Naive thymus-derived CD8-positive, alpha-beta T cell (primary cell): Measurements from ENCODE around the gene NDUFA5. TPM values are rescaled to one million over a fixed set of nuclear protein-coding genes. Genes with fewer than 3 reads are reported as not detected.
"Not testable (repeated sequence)": the region's sequence is repeated elsewhere in the genome, so short reads cannot be mapped to it uniquely, and the experiment has no call there.

Experiments used
- ATAC-seq, 2 donors: fragments of 150-1000 bp; cut with Tn5 transposase in 1 of 2; sonication (Bioruptor Pico), chemical (Tn5 transposase) in 1 of 2; 1 replicate in 1 of 2; 2 replicates in 1 of 2; pipeline ENCODE4 v1.10.0; 2021; ENCODE audit warnings: mild to moderate bottlenecking in 2 of 2, moderate library complexity in 2 of 2
- POLR2A ChIA-PET: fragments of 350-600 bp; sonication (Branson Sonifier 250); formaldehyde crosslinking; loops from one replicate; lab custom pipeline; 2021; ENCODE audit warnings: antibody characterized with exemption; lab: Charles Lee
- DNase-seq, 10 donors: peaks; one replicate each; pipeline versions ENCODE4 v3.0.0 to v3.0.0-alpha.2; 2020 to 2022
- H3K27ac Mint-ChIP-seq, 10 donors: one replicate each; pipeline ENCODE4 v1.8.0; 2020 to 2022; ENCODE audit warnings: mild to moderate bottlenecking in 10 of 10, mixed read lengths in 10 of 10, moderate library complexity in 4 of 10, inconsistent platforms in 1 of 10
- H3K27me3 Mint-ChIP-seq, 5 donors: one replicate each; pipeline ENCODE4 v1.8.0; 2021 to 2022; ENCODE audit warnings: mixed read lengths in 5 of 5
- H3K36me3 Mint-ChIP-seq, 3 donors: one replicate each; pipeline ENCODE4 v1.8.0; 2020 to 2022; ENCODE audit warnings: mixed read lengths in 3 of 3, mild to moderate bottlenecking in 2 of 3, inconsistent platforms in 1 of 3
- H3K4me1 Mint-ChIP-seq, 4 donors: one replicate each; pipeline ENCODE4 v1.8.0; 2021 to 2022; ENCODE audit warnings: mixed read lengths in 4 of 4
- H3K4me3 Mint-ChIP-seq, 10 donors: one replicate each; pipeline ENCODE4 v1.8.0; 2020 to 2022; ENCODE audit warnings: mild to moderate bottlenecking in 10 of 10, mixed read lengths in 10 of 10, moderate library complexity in 6 of 10, inconsistent platforms in 1 of 10
- H3K9me3 Mint-ChIP-seq, 9 donors: one replicate each; pipeline ENCODE4 v1.8.0; 2020 to 2022; ENCODE audit warnings: mixed read lengths in 9 of 9, mild to moderate bottlenecking in 3 of 9, inconsistent platforms in 1 of 9, moderate library complexity in 1 of 9
- polyA plus RNA-seq, 3 donors: library from polyadenylated mRNA; unstranded; fragments of 300-500 nt; fragmentation: Illumina TruSeq; gene quantifications; one replicate each; pipeline ENCODE4 v1.2.3, GENCODE V29; 2021
- total RNA-seq, 8 experiments: library from RNA in 2 of 8; stranded (reverse) in 2 of 8; gene quantifications; one replicate each; pipeline ENCODE4 v1.2.3 and lab custom pipeline; 2021 to 2026

Gene NDUFA5
- total and polyA plus RNA-seq, 5 experiments from 2014 or later = 65.0 to 92.8 (median 72.6) TPM

DNA sequence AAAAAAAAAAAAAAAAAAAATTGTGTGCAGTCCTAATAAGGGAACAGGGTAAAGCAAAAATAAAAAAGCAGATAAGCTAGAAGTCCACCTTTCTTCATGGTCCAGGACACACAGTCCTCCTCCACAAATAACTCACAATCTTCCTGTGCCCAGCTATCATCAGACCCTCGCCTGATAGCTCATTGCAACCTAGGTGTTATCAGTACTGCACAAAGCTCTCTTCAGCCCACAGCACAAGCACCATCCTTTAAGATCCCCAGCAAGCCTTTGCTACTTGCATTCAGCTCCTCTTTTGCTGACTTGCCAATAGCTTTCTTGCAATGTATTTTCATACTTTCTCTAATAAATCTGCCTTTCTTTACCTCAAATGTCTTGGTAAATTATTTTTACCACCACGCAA is 5.0 kb downstream of the NDUFA5 start:
- DNase-seq (no peak), ATAC-seq (no peak)
- peak overlapping the region in 1 of 10 donors; percentile 43 for H3K4me3 Mint-ChIP-seq
- no peaks in the 10 kb centered on the region for H3K27me3 Mint-ChIP-seq
- H3K4me1 Mint-ChIP-seq = peaks cover 19 to 43% (median 32%) of the 10 kb centered on the region in 4 donors
- peaks cover 5 to 58% (median 18%) of the 10 kb centered on the region in 3 donors for H3K36me3 Mint-ChIP-seq
- H3K9me3 Mint-ChIP-seq = no peaks in the 10 kb centered on the region
- POLR2A ChIA-PET = no interaction called here
- H3K27ac Mint-ChIP-seq = no peak overlapping the region

DNA sequence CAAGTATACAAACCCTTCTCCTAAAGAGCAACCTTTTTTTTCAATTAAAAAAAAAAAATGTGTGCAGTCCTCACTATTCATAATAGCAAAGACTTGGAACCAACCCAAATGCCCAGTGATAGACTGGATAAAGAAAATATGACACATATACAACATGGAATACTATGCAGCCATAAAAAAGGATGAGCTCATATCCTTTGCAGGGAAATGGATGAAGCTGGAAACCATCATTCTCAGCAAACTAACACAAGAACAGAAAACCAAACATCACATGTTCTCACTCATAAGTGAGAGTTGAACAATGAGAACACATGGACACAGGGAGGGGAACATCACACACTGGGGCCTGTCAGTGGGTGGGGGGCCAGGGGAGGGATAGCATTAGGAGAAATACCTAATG is 5.5 kb downstream of the NDUFA5 start:
- ATAC-seq, POLR2A ChIA-PET, H3K27me3 Mint-ChIP-seq, DNase-seq, H3K4me3 Mint-ChIP-seq, H3K27ac Mint-ChIP-seq, H3K9me3 Mint-ChIP-seq: not testable (repeated sequence)
- peaks cover 5 to 63% (median 18%) of the 10 kb centered on the region in 3 donors for H3K36me3 Mint-ChIP-seq
- peaks cover 22 to 49% (median 37%) of the 10 kb centered on the region in 4 donors for H3K4me1 Mint-ChIP-seq

DNA sequence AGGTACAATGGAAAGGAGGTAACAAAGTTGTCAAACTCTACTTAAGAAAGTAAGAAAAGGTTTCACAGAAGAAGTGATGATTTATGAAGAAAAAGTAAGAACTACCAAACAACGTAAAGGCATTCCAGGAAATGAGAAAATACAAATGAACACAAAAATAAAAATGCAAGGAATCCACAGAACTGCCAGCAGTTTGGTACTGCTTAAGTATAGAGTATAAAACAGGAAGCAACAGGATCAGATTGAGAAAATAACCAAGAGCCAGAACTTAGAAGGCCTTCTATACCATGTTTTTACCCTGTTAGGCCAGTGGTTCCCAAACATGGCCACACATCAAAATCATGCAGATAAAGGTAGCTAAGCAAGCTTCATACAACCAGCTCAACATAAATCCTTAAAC is 9.2 kb downstream of the NDUFA5 start:
- Mint-ChIP-seq H3K4me1 (peaks cover 20 to 51% (median 42%) of the 10 kb centered on the region in 4 donors), H3K36me3 (peaks cover 5 to 71% (median 21%) of the 10 kb centered on the region in 3 donors), H3K9me3 (no peaks in the 10 kb centered on the region), H3K27ac (peak overlapping the region in 2 of 10 donors; percentile 26 to 45), H3K27me3 (no peaks in the 10 kb centered on the region), H3K4me3 (no peak overlapping the region)
- DNase-seq (no peak), ATAC-seq (no peak)
- POLR2A ChIA-PET = interaction anchor here (1.1 kb wide), 1 partner anchor 9 kb away, joined by 4 read pairs; no protein-coding TSS in a partner anchor

DNA sequence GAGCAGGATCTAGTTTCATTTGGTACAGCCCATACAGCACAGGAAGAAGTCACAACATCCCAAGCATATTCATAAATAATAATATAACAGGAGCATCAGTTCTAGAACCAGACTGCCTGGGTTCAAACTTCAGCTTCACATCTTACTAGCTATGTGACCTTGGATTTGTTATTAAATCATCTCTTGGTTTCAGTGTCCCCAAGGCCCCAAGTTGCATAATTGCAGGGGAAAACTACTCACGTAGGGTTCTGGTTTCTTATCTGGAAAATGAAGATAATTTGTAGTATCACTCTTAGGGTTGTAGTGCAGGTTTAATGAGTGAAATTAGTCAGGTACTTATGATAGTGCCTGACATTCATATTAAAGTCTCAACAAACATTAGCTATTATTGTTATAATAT is 17.7 kb downstream of the NDUFA5 start:
- no peak overlapping the region for H3K4me3 Mint-ChIP-seq
- DNase-seq (no peak), ATAC-seq (no peak)
- peaks cover 0 to 9% (median 7%) of the 10 kb centered on the region in 4 donors for H3K4me1 Mint-ChIP-seq
- H3K27ac Mint-ChIP-seq = peak overlapping the region in 1 of 10 donors; percentile 51
- no peaks in the 10 kb centered on the region for H3K9me3 Mint-ChIP-seq
- H3K36me3 Mint-ChIP-seq = peaks cover 0 to 24% (median 0%) of the 10 kb centered on the region in 3 donors
- POLR2A ChIA-PET = no interaction called here
- no peaks in the 10 kb centered on the region for H3K27me3 Mint-ChIP-seq

DNA sequence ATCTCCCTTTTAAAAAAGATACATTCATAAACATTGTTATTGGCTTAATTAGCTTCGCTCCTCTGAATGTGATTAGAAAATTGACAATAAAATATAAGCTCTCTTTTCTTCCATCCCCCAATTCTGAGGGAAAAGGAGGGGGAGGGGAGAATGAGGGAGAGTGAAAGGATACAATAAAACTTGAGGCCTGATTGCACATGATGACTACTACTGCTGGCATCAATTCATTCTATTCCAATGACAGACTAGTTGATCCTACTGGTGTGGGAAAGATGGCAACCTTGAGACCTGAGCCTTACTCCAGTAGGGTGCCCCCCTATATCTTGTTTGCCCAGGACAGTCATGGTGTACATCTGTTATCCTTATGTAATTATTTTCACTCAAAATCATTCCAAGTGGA is 18.7 kb downstream of the NDUFA5 start:
- H3K27me3 Mint-ChIP-seq = no peaks in the 10 kb centered on the region
- peaks cover 0 to 20% (median 0%) of the 10 kb centered on the region in 3 donors for H3K36me3 Mint-ChIP-seq
- no peak overlapping the region for H3K27ac Mint-ChIP-seq
- no peak for ATAC-seq
- DNase-seq = no peak
- H3K4me1 Mint-ChIP-seq = peaks cover 2 to 19% (median 13%) of the 10 kb centered on the region in 4 donors
- no peaks in the 10 kb centered on the region for H3K9me3 Mint-ChIP-seq
- POLR2A ChIA-PET = no interaction called here
- H3K4me3 Mint-ChIP-seq = no peak overlapping the region

DNA sequence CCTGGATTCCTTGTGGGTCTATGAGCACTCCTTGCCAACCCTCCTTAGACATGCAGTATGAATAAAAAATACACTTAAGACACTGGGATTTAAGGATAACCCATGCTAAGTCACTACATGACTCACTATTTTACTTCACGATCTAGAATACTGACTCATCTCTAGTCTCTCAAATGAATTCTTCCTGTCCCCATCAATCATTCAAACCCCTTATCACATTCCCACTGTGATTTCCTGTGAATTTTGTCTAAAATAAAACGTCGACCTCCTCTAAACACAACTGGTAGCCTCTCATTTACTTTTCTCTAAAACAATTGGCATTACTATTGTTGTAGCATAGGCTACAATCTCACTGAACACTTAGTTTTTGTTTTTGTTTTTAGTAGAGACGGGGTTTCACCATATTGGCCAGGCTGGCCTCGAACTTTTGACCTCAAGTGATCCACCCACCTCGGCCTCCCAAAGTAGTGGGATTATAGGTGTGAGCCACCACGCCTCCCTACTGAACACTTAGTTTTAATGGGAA is 19.4 kb downstream of the NDUFA5 start:
- Mint-ChIP-seq H3K4me1 (peaks cover 6 to 25% (median 19%) of the 10 kb centered on the region in 4 donors), H3K4me3 (no peak overlapping the region), H3K9me3 (no peaks in the 10 kb centered on the region), H3K36me3 (peaks cover 0 to 18% (median 0%) of the 10 kb centered on the region in 3 donors), H3K27ac (no peak overlapping the region), H3K27me3 (peaks cover 0 to 3% (median 0%) of the 10 kb centered on the region in 5 donors)
- POLR2A ChIA-PET = no interaction called here
- ATAC-seq (no peak), DNase-seq (no peak)

DNA sequence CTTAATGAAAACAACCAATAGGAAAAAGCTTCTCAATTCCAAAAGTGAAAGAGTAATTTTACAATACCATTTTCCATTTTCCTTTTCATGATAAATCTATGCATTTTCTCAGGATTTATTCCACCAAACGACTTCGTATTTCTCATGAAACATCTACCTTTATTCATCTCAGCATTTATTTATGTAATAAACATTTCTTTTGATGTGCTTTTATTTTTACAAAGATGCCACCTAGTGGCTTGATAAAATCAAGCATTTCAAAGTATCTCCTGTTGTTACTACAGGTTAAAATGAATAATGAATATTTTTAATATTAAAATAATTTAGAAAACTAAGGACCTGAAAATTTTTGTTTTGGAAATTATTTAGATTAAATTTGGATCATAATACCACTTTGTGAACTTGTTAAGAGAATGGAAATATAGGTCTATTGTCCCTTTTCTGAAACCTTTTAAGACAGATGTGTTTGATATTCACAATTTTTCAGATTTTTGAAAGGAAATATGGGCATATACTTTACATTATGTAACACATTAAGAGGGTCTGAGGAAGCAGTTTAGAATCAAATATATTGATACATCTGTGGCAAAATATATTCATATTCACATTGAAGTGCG is 20.5 kb downstream of the NDUFA5 start:
- H3K9me3 Mint-ChIP-seq = no peaks in the 10 kb centered on the region
- peaks cover 3 to 8% (median 4%) of the 10 kb centered on the region in 5 donors for H3K27me3 Mint-ChIP-seq
- no peak overlapping the region for H3K27ac Mint-ChIP-seq
- POLR2A ChIA-PET = no interaction called here
- H3K4me3 Mint-ChIP-seq = peak overlapping the region in 3 of 10 donors; percentile 17 to 38 (median 31)
- peaks cover 0 to 15% (median 0%) of the 10 kb centered on the region in 3 donors for H3K36me3 Mint-ChIP-seq
- DNase-seq (peak in 3 of 10 donors; percentile 36 to 45 (median 40)), ATAC-seq (no peak)
- peaks cover 10 to 34% (median 24%) of the 10 kb centered on the region in 4 donors for H3K4me1 Mint-ChIP-seq

DNA sequence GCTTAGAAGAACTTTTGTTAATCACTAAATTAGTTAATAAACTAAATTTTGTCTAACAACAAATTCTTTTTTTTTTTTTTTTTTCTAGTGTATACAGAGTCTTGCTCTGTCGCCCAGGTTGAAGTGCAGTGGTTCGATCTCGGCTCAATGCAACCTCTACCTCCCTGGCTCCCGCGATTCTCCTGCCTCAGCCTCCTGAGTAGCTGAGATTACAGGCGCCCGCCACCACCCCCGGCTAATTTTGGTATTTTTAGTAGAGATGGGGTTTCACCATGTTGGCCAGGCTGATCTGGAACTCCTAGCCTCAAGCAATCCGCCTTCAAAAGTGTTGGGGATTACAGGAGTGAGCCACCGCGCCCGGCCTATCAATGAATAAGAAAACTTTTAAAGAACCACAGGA is 22.1 kb downstream of the NDUFA5 start:
- no peak for DNase-seq
- peaks cover 0 to 5% (median 0%) of the 10 kb centered on the region in 3 donors for H3K36me3 Mint-ChIP-seq
- no peaks in the 10 kb centered on the region for H3K9me3 Mint-ChIP-seq
- H3K4me3 Mint-ChIP-seq = peak overlapping the region in 9 of 10 donors; percentile 33 to 94 (median 89)
- ATAC-seq = no peak
- H3K4me1 Mint-ChIP-seq = peaks cover 10 to 34% (median 24%) of the 10 kb centered on the region in 4 donors
- H3K27me3 Mint-ChIP-seq = peaks cover 5 to 12% (median 7%) of the 10 kb centered on the region in 5 donors
- peak overlapping the region in 4 of 10 donors; percentile 27 to 92 (median 61) for H3K27ac Mint-ChIP-seq
- POLR2A ChIA-PET = interaction anchor here (0.7 to 3.0 kb wide), 3 partner anchors 21 to 39 kb away, joined by 3 to 37 read pairs (median 3); partner anchors contain the start of gene NDUFA5

DNA sequence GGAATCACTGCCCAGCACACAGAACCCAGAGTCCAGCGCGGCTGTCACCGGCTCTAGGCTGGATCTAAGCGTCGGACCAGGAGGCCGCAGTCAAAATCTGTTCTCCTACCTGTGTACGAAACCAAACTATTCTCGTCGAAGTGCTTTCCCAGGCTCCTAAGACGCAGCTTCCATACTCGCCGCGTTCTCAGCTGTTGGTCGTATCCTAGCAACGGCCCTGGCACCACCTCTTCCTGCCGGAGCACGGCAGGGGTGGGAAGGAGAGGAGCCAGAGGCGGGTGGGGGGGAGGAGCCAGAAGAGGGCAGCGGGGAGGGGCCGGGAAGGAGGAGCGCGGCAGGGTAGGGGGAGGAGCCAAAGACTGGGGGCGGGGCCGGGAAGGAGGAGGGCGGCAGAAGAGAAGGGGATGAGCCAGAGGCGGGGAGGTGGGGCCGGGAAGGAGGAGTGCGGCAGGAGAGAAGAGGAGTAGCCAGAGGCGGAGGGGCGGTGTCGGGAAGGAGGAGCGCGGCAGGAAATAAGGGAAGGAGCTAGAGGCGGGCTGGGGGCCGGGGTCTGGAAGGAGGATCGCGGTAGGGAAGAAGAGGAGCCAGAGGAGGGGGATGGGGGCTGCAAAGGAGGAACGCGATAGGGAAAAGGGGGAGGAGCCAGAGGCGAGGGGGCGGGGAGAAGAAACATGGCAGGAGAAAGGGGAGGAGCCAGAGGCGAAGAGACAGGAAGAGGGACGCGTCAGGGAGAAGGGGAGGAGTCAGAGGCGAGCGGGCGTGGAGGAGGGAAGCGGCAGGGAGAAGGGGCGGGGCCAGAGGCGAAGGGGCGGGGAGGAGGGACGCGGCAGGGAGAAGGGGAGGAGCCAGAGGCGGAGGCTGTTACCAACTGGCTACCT is 23.0 kb downstream of the NDUFA5 start, which contains the start of gene IQUB:
IQUB (minus strand) TSS at position 213 of the 878 bp plus-strand sequence. CDS start 22,255 bp downstream, outside the sequence.
- Mint-ChIP-seq H3K4me3 (peak within 1 kb of the TSS; percentile 72 to 96 (median 90)), H3K27ac (peak within 1 kb of the TSS; percentile 34 to 97 (median 88)), H3K27me3 (peaks cover 7 to 15% (median 8%) of the 10 kb centered on the region in 5 donors), H3K36me3 (peaks cover 0 to 4% (median 0%) of the 10 kb centered on the region in 3 donors), H3K9me3 (no peaks in the 10 kb centered on the region), H3K4me1 (peaks cover 10 to 34% (median 24%) of the 10 kb centered on the region in 4 donors)
- DNase-seq (peak; percentile 82 to 96 (median 88)), ATAC-seq (peak; percentile 74 to 79)
- POLR2A ChIA-PET = interaction anchor here (0.5 to 3.0 kb wide), 4 partner anchors 22 to 186 kb away, joined by 3 to 37 read pairs (median 3); partner anchors contain the start of gene NDUFA5

DNA sequence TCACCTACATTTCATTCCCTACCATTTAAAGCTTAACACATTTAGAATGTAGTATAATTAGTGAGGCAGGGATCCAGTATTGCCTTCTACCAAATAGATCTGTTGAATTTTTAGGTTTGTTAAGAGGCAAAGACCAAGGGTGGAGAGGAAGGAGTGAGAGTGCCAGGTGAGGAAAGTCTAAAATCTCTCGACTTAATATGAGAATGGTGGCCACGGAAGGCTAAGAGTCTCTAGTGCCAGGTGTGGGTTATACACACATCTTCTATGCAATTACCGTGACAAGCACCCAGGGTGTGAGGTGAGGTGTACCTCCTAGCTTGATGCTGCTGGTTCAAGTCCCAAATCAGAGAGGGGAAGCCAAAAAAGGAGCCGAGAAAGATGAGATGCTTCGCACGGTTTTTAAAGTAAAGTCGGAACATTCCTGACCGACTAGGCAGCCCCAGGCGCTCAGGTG is 23.7 kb downstream of the NDUFA5 start:
- peak in 5 of 10 donors; percentile 14 to 66 (median 38) for DNase-seq
- Mint-ChIP-seq H3K4me3 (peak overlapping the region; percentile 72 to 96 (median 90)), H3K27me3 (peaks cover 7 to 15% (median 8%) of the 10 kb centered on the region in 5 donors), H3K4me1 (peaks cover 10 to 34% (median 24%) of the 10 kb centered on the region in 4 donors), H3K36me3 (no peaks in the 10 kb centered on the region), H3K27ac (peak overlapping the region in 9 of 10 donors; percentile 34 to 97 (median 88)), H3K9me3 (no peaks in the 10 kb centered on the region)
- POLR2A ChIA-PET = interaction anchor here (0.9 to 3.0 kb wide), 2 partner anchors 23 to 215 kb away, joined by 5 to 37 read pairs; partner anchors contain the start of genes NDUFA5 and WASL
- ATAC-seq = peak; percentile 46 to 58

DNA sequence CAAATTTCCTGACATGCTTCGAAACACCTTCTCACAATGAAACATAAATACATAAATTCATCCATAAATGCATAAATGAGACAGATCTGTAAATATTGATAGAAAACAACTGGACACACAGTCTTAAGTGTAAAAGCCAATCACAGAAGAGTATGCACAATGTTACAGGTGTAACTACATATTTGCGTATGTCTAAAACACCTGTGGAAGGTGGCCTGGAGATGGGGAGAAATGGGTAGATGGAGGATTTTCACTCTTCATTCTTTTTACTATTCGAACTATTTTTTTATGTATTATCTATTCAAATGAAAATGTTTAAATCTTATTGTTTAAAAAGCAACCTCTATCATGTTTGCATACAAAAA is 24.1 kb downstream of the NDUFA5 start:
- H3K36me3 Mint-ChIP-seq = no peaks in the 10 kb centered on the region
- POLR2A ChIA-PET = interaction anchor here (0.9 to 3.0 kb wide), 2 partner anchors 23 to 215 kb away, joined by 5 to 37 read pairs; partner anchors contain the start of genes NDUFA5 and WASL
- no peak for DNase-seq
- H3K27me3 Mint-ChIP-seq = peaks cover 7 to 19% (median 9%) of the 10 kb centered on the region in 5 donors
- no peaks in the 10 kb centered on the region for H3K9me3 Mint-ChIP-seq
- peak overlapping the region; percentile 72 to 96 (median 90) for H3K4me3 Mint-ChIP-seq
- H3K27ac Mint-ChIP-seq = peak overlapping the region in 1 of 10 donors; percentile 92
- no peak for ATAC-seq
- peaks cover 10 to 34% (median 24%) of the 10 kb centered on the region in 4 donors for H3K4me1 Mint-ChIP-seq
